Measurements from ENCODE around the gene PCDHA7. TPM values are rescaled to one million over a fixed set of nuclear protein-coding genes. Genes with fewer than 3 reads are reported as not detected.

Gene PCDHA7
- total RNA-seq, 1 donor from 2014 or later: not detected

- Histone ChIP-seq H3K27me3 (ENCODE audit: low read depth) (peaks cover 98% of the 10 kb centered on the region), H3K4me1 (no peaks in the 10 kb centered on the region), H3K36me3 (no peaks in the 10 kb centered on the region), H3K4me3 (no peak overlapping the region), H3K27ac (replicated peaks) (no peak overlapping the region), H3K9me3 (replicated peaks) (peaks cover 48% of the 10 kb centered on the region)
- no peak for DNase-seq
- intact Hi-C loops (cut with micrococcal nuclease): no loop called here
- no peak for TF ChIP-seq CTCF (IDR thresholded peaks at IDR 0.05; ENCODE audit: borderline replicate concordance)
Observed at GRCh38 chr5:140877262-140877581, 43.2 kb downstream of the PCDHA7 start.

GRCh38 chr5:140881889-140882590, 48.0 kb downstream of the PCDHA7 start, which contains the start of gene PCDHA13:
PCDHA13 (plus strand) TSS chr5:140882124; CDS start chr5:140882269, 145 bp downstream.
- Histone ChIP-seq H3K27ac (replicated peaks) (no peak within 1 kb of the TSS), H3K27me3 (ENCODE audit: low read depth) (peaks cover 75% of the 10 kb centered on the region), H3K4me1 (no peaks in the 10 kb centered on the region), H3K9me3 (replicated peaks) (peaks cover 60% of the 10 kb centered on the region), H3K36me3 (no peaks in the 10 kb centered on the region), H3K4me3 (peak within 1 kb of the TSS; percentile 18)
- TF ChIP-seq CTCF (IDR thresholded peaks at IDR 0.05; ENCODE audit: borderline replicate concordance): peak; percentile 22
- no peak for DNase-seq
- intact Hi-C loops (cut with micrococcal nuclease): no loop called here

- Histone ChIP-seq H3K36me3 (no peaks in the 10 kb centered on the region), H3K4me3 (peak overlapping the region; percentile 18), H3K27me3 (ENCODE audit: low read depth) (peaks cover 70% of the 10 kb centered on the region), H3K9me3 (replicated peaks) (peaks cover 55% of the 10 kb centered on the region), H3K27ac (replicated peaks) (no peak overlapping the region), H3K4me1 (no peaks in the 10 kb centered on the region)
- no peak for TF ChIP-seq CTCF (IDR thresholded peaks at IDR 0.05; ENCODE audit: borderline replicate concordance)
- intact Hi-C loops (cut with micrococcal nuclease): no loop called here
- DNase-seq: no peak
Observed at GRCh38 chr5:140882591-140882899, 48.5 kb downstream of the PCDHA7 start.

GRCh38 chr5:140883373-140883772, 49.3 kb downstream of the PCDHA7 start:
- no peak overlapping the region for H3K27ac ChIP-seq (replicated peaks)
- peaks cover 54% of the 10 kb centered on the region for H3K9me3 ChIP-seq (replicated peaks)
- peaks cover 63% of the 10 kb centered on the region for H3K27me3 ChIP-seq (ENCODE audit: low read depth)
- TF ChIP-seq CTCF (IDR thresholded peaks at IDR 0.05; ENCODE audit: borderline replicate concordance): no peak
- intact Hi-C loops (cut with micrococcal nuclease): no loop called here
- H3K36me3 ChIP-seq: no peaks in the 10 kb centered on the region
- H3K4me1 ChIP-seq: no peaks in the 10 kb centered on the region
- no peak overlapping the region for H3K4me3 ChIP-seq
- no peak for DNase-seq

- H3K36me3 ChIP-seq: no peaks in the 10 kb centered on the region
- no peak for DNase-seq
- H3K27ac ChIP-seq (replicated peaks): no peak overlapping the region
- no peak for TF ChIP-seq CTCF (IDR thresholded peaks at IDR 0.05; ENCODE audit: borderline replicate concordance)
- no peak overlapping the region for H3K4me3 ChIP-seq
- intact Hi-C loops (cut with micrococcal nuclease): no loop called here
- no peaks in the 10 kb centered on the region for H3K4me1 ChIP-seq
- peaks cover 51% of the 10 kb centered on the region for H3K9me3 ChIP-seq (replicated peaks)
- peaks cover 56% of the 10 kb centered on the region for H3K27me3 ChIP-seq (ENCODE audit: low read depth)
Observed at GRCh38 chr5:140883927-140884697, 50.0 kb downstream of the PCDHA7 start.

Other genes starting within 250 kb of the PCDHA7 start
- 26.2 TPM for gene CD14, start 201.1 kb upstream of the PCDHA7 start, total RNA-seq
- gene TMCO6, start 194.8 kb upstream of the PCDHA7 start, total RNA-seq: 2.6 TPM
- 142 TPM for gene NDUFA2, start 186.6 kb upstream of the PCDHA7 start, total RNA-seq
- 72.0 TPM for gene IK, start 186.4 kb upstream of the PCDHA7 start, total RNA-seq
- gene WDR55, start 169.4 kb upstream of the PCDHA7 start, total RNA-seq: 11.4 TPM
- gene DND1, start 160.7 kb upstream of the PCDHA7 start, total RNA-seq: 0.47 TPM
- gene HARS1, start 142.9 kb upstream of the PCDHA7 start, total RNA-seq: 38.7 TPM
- gene HARS2, start 142.8 kb upstream of the PCDHA7 start, total RNA-seq: 27.8 TPM
- 35.5 TPM for gene ZMAT2, start 133.8 kb upstream of the PCDHA7 start, total RNA-seq
- gene PCDHA1, start 48.1 kb upstream of the PCDHA7 start, total RNA-seq: not detected
- not detected for gene PCDHA2, start 39.4 kb upstream of the PCDHA7 start, total RNA-seq
- not detected for gene PCDHA3, start 33.2 kb upstream of the PCDHA7 start, total RNA-seq
- gene PCDHA4, start 27.2 kb upstream of the PCDHA7 start, total RNA-seq: 0.11 TPM
- not detected for gene PCDHA5, start 12.7 kb upstream of the PCDHA7 start, total RNA-seq
- not detected for gene PCDHA6, start 6.3 kb upstream of the PCDHA7 start, total RNA-seq
- gene PCDHA8, start 6.9 kb downstream of the PCDHA7 start, total RNA-seq: not detected
- not detected for gene PCDHA9, start 14.1 kb downstream of the PCDHA7 start, total RNA-seq
- gene PCDHA10, start 21.6 kb downstream of the PCDHA7 start, total RNA-seq: 0.05 TPM
- not detected for gene PCDHA11, start 34.7 kb downstream of the PCDHA7 start, total RNA-seq
- gene PCDHA12, start 41.0 kb downstream of the PCDHA7 start, total RNA-seq: not detected
- not detected for gene PCDHA13, start 47.9 kb downstream of the PCDHA7 start, total RNA-seq
- gene PCDHAC1, start 92.0 kb downstream of the PCDHA7 start, total RNA-seq: not detected
- 0.36 TPM for gene PCDHAC2, start 132.2 kb downstream of the PCDHA7 start, total RNA-seq
- not detected for gene PCDHB1, start 217.1 kb downstream of the PCDHA7 start, total RNA-seq